Measurements from ENCODE around the gene ATP8A2. TPM values are rescaled to one million over a fixed set of nuclear protein-coding genes. Genes with fewer than 3 reads are reported as not detected.

ATP8A2 gene
- total and polyA plus RNA-seq, 7 donors = under 0.01 to 2.2 (median 1.2) TPM; not detected in 1

DNA sequence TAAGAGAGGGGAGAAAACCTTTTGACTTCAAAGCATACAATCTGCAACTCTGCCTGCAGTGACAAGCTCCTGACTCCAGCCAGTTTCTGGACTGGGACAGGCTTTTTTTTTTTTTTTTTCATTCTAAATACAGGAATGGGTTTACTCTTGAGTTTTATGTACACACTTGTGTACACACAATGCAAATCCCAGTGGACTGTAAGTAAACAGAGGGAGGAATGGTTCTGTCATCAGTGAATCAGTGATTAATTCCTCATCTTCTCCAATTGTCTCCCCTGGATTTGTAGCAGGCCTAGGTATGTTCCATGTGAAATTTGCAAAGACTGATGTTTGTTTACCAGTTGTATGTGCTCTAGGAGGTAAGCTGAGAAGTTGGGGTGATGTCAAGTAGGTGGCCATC, 495.3 kb downstream of the ATP8A2 start:
- no peak overlapping the region for H3K27ac ChIP-seq
- H3K9me3 ChIP-seq = no peaks in the 10 kb centered on the region
- intact Hi-C loops (cut with DNase I) = no loop called here
- H3K27me3 ChIP-seq = no peaks in the 10 kb centered on the region
- H3K4me3 ChIP-seq = no peak overlapping the region
- H3K36me3 ChIP-seq = no peaks in the 10 kb centered on the region
- no peaks in the 10 kb centered on the region for H3K4me1 ChIP-seq
- TF ChIP-seq, protein P1, sequence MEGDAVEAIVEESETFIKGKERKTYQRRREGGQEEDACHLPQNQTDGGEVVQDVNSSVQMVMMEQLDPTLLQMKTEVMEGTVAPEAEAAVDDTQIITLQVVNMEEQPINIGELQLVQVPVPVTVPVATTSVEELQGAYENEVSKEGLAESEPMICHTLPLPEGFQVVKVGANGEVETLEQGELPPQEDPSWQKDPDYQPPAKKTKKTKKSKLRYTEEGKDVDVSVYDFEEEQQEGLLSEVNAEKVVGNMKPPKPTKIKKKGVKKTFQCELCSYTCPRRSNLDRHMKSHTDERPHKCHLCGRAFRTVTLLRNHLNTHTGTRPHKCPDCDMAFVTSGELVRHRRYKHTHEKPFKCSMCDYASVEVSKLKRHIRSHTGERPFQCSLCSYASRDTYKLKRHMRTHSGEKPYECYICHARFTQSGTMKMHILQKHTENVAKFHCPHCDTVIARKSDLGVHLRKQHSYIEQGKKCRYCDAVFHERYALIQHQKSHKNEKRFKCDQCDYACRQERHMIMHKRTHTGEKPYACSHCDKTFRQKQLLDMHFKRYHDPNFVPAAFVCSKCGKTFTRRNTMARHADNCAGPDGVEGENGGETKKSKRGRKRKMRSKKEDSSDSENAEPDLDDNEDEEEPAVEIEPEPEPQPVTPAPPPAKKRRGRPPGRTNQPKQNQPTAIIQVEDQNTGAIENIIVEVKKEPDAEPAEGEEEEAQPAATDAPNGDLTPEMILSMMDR (IDR thresholded peaks at IDR 0.05) = no peak
- TF ChIP-seq POLR2A (IDR thresholded peaks at IDR 0.05) = no peak
- TF ChIP-seq EP300 (IDR thresholded peaks at IDR 0.05) = no peak
- TF ChIP-seq POLR2AphosphoS5 (IDR thresholded peaks at IDR 0.05) = no peak
- no peak for DNase-seq

DNA sequence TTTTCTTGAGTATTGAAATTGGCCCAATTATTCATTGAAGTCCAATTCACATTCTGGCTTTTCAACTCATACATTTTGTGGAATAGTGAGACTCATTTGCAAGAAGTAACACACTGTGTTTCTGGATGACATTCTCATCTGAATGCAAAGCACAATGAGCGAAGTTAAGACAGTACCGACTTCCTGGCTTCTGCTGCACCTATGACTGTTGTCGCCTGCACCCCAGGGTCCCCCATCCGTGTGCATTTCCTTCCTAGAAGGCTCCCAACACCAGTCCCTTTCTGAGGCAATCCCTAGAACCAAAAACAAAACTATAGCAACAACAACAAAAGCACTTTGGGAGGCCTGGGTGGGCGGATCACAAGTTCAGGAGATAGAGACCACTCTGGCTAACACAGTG, 496.7 kb downstream of the ATP8A2 start:
- no peaks in the 10 kb centered on the region for H3K4me1 ChIP-seq
- no peak for DNase-seq
- intact Hi-C loops (cut with DNase I) = no loop called here
- H3K27me3 ChIP-seq = no peaks in the 10 kb centered on the region
- no peaks in the 10 kb centered on the region for H3K36me3 ChIP-seq
- TF ChIP-seq EP300 (IDR thresholded peaks at IDR 0.05) (no peak), POLR2A (IDR thresholded peaks at IDR 0.05) (no peak), POLR2AphosphoS5 (IDR thresholded peaks at IDR 0.05) (no peak)
- TF ChIP-seq, protein P1 (IDR thresholded peaks at IDR 0.05) = no peak
- no peak overlapping the region for H3K27ac ChIP-seq
- no peaks in the 10 kb centered on the region for H3K9me3 ChIP-seq
- H3K4me3 ChIP-seq = no peak overlapping the region
- WGBS, 2 donors = 79 to 87% methylated on average over 5 of the region's 5 CpGs

DNA sequence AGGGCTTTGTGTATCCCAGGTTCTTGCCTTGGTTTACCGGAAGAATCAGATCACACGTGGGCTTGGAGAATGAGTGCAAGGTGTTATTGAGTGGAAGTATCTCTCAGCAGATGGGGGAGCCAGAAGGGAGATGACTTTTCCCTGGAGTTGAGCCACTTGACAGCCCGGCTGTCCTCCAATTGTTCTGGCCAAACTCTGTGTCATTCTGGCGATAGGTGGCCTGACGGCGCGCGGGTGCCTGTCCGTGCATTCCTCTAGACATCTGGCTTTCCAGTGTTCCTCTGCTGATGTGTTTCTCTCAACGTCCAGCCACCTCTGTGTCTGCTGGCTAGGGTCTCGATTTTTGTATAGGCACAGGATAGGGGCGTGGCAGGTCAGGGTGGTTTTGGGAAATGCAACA, 498.2 kb downstream of the ATP8A2 start:
- no peaks in the 10 kb centered on the region for H3K36me3 ChIP-seq
- H3K27ac ChIP-seq = no peak overlapping the region
- DNase-seq = no peak
- intact Hi-C loops (cut with DNase I) = no loop called here
- WGBS, 2 donors = 81 to 84% methylated on average over 12 of the region's 12 CpGs
- H3K4me3 ChIP-seq = no peak overlapping the region
- H3K9me3 ChIP-seq = no peaks in the 10 kb centered on the region
- H3K27me3 ChIP-seq = no peaks in the 10 kb centered on the region
- no peak for TF ChIP-seq POLR2A (IDR thresholded peaks at IDR 0.05)
- TF ChIP-seq, protein P1 (IDR thresholded peaks at IDR 0.05) = no peak
- TF ChIP-seq POLR2AphosphoS5 (IDR thresholded peaks at IDR 0.05) = no peak
- TF ChIP-seq EP300 (IDR thresholded peaks at IDR 0.05) = no peak
- H3K4me1 ChIP-seq = no peaks in the 10 kb centered on the region

DNA sequence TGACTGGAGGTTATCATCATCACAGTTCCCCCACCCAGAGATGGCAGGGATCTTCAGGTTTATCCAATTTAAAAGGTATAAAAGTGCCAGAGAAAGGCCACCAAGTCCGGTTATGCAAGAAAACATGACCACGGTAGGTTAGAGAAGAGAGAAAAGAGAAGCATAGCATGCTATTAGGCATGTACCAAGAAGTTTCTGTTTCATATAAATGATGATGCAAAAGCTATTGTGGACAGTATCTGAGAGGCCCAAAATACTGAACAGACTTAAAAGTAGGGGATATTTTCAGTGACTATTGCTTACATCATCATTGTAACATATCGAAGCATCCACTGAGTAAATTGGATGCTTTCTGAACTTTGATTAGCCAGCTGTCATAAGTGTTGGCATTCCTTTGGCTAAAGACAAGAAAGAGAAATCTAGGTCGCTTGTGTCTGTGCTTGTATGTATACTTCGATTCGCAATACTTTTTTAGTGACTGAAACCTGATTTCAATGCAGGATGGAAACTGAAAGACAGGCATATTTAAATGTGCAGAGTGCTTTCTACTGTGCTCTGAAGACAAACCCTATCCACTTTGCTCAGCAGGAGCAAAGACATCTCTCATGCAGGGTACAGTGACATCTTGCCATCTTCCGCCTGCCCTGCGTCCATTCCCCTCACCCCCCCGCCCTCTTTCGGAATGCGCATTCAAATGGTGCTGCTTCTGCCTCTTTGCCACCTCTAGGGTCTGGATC, 499.8 kb downstream of the ATP8A2 start:
- intact Hi-C loops (cut with DNase I) = no loop called here
- Histone ChIP-seq H3K4me3 (no peak overlapping the region), H3K36me3 (no peaks in the 10 kb centered on the region), H3K4me1 (no peaks in the 10 kb centered on the region), H3K27me3 (no peaks in the 10 kb centered on the region), H3K27ac (no peak overlapping the region), H3K9me3 (no peaks in the 10 kb centered on the region)
- WGBS, 2 donors = 88 to 90% methylated on average over 11 of the region's 11 CpGs
- DNase-seq = no peak
- TF ChIP-seq, protein P1 (IDR thresholded peaks at IDR 0.05) = no peak
- TF ChIP-seq EP300 (IDR thresholded peaks at IDR 0.05) (no peak), POLR2A (IDR thresholded peaks at IDR 0.05) (no peak), POLR2AphosphoS5 (IDR thresholded peaks at IDR 0.05) (no peak)
